Activated CD4-positive, alpha-beta T cell treated with anti-CD3 and anti-CD28 coated beads, Interleukin-2, amount 50 U/mL, for 48 hours (primary cell): ENCODE data around the gene ZNF792.
"Not testable (repeated sequence)": the region's sequence is repeated elsewhere in the genome, so short reads cannot be mapped to it uniquely, and the experiment has no call there.

Experiments
- DNase-seq, 2 experiments: peaks; one replicate each; pipeline ENCODE4 v3.0.0-alpha.2; 2020

The ZNF792 gene

GRCh38 chr19:34920090-34920786, 43.8 kb downstream of the ZNF792 start:
- DNase-seq = not testable (repeated sequence)

GRCh38 chr19:34918190-34918589, 45.8 kb downstream of the ZNF792 start:
- no peak for DNase-seq

- DNase-seq = not testable (repeated sequence)
These were observed 46.9 kb downstream of the ZNF792 start for GRCh38 chr19:34917144-34917543.

- DNase-seq = no peak
These were observed 53.3 kb downstream of the ZNF792 start for GRCh38 chr19:34910770-34911169.
